Measurements from ENCODE around the gene RFX8.

- TF ChIP-seq CTCF (IDR thresholded peaks at IDR 0.05; ENCODE audit: low read depth, low read length) = no peak
- no peak for TF ChIP-seq EZH2phosphoT487 (IDR thresholded peaks at IDR 0.05; ENCODE audit: low read depth)
These were observed 102.1 kb downstream of the RFX8 start for GRCh38 chr2:101372792-101373191.
